ENCODE measurements around the gene BTBD16.

Gene BTBD16

GRCh38 chr10:122299423-122300075 lies 28.5 kb downstream of the BTBD16 start:
- H3K36me3 ChIP-seq (ENCODE audit: low read depth) = no peaks in the 10 kb centered on the region
- H3K4me3 ChIP-seq (ENCODE audit: severe bottlenecking) = no peak overlapping the region
- TF ChIP-seq, protein P1, sequence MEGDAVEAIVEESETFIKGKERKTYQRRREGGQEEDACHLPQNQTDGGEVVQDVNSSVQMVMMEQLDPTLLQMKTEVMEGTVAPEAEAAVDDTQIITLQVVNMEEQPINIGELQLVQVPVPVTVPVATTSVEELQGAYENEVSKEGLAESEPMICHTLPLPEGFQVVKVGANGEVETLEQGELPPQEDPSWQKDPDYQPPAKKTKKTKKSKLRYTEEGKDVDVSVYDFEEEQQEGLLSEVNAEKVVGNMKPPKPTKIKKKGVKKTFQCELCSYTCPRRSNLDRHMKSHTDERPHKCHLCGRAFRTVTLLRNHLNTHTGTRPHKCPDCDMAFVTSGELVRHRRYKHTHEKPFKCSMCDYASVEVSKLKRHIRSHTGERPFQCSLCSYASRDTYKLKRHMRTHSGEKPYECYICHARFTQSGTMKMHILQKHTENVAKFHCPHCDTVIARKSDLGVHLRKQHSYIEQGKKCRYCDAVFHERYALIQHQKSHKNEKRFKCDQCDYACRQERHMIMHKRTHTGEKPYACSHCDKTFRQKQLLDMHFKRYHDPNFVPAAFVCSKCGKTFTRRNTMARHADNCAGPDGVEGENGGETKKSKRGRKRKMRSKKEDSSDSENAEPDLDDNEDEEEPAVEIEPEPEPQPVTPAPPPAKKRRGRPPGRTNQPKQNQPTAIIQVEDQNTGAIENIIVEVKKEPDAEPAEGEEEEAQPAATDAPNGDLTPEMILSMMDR (IDR thresholded peaks at IDR 0.05; ENCODE audit: poor library complexity, severe bottlenecking) = no peak
- ATAC-seq (ENCODE audit: low read depth) (no peak), DNase-seq (ENCODE audit: low spot score) (no peak)
- H3K27ac ChIP-seq (ENCODE audit: poor library complexity, severe bottlenecking) = no peak overlapping the region
- no peaks in the 10 kb centered on the region for H3K27me3 ChIP-seq (ENCODE audit: insufficient read depth, poor library complexity, severe bottlenecking)
- H3K9me3 ChIP-seq (ENCODE audit: severe bottlenecking) = no peaks in the 10 kb centered on the region
- H3K4me1 ChIP-seq (ENCODE audit: insufficient read depth, poor library complexity, severe bottlenecking) = peaks cover 11% of the 10 kb centered on the region

DNA sequence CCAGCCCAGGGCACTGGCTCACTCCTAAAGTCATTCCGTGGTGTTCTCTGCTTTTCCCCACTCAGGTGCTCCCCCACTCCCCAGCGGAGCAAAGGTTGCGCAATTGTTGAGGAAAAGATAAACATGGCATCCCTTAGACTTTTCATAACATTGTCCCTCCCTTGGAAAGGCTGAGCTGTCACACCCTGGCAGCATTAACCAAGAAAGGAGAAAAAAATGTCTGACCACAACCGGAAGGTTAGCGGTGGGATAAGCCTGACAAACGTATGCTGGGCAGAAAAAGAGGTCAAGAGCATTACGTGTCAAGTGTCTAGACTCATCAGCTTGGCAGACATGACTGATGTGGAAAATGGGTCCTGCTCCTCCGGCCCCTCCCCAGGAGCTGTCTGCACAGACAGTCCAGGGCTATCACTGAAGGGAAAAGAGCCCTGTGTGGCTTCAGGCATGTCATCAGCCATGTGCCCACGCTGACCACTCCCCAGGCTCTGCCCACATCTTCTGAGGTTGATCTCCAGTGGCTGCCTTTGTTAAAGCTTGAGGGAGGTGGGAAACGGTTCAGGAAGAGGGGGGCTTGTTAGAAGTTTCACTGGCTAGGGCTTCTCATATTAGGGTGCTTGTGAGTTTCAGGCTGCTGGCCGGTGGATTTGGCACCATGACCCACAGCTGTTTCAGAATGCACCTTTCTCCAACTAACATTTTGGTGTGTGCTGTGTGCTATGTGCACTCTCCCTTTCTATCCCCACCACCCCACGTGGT lies 30.1 kb downstream of the BTBD16 start:
- Histone ChIP-seq H3K9me3 (ENCODE audit: severe bottlenecking) (no peaks in the 10 kb centered on the region), H3K27me3 (ENCODE audit: insufficient read depth, poor library complexity, severe bottlenecking) (no peaks in the 10 kb centered on the region), H3K36me3 (ENCODE audit: low read depth) (no peaks in the 10 kb centered on the region), H3K4me3 (ENCODE audit: severe bottlenecking) (no peak overlapping the region), H3K4me1 (ENCODE audit: insufficient read depth, poor library complexity, severe bottlenecking) (peaks cover 3% of the 10 kb centered on the region), H3K27ac (ENCODE audit: poor library complexity, severe bottlenecking) (no peak overlapping the region)
- ATAC-seq (ENCODE audit: low read depth) (peak; percentile 14; the same call in 2 of the 3 replicates), DNase-seq (ENCODE audit: low spot score) (no peak)
- TF ChIP-seq, protein P1 (IDR thresholded peaks at IDR 0.05; ENCODE audit: poor library complexity, severe bottlenecking) = no peak

DNA sequence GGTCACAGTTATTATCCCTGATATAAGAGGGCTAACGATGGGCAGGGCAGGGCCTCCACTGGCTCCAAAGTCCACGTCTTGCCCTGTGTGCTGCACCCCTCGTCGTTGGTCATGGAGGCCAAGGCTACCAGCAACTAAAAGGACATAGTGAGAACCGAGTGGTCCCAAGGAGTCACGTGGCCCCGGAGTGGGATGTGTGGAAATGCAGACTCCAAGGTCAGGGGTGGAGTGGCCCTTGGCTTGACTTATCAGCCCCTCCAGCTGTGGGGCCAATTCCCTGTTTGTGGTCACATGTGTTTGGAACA lies 30.7 kb downstream of the BTBD16 start:
- Histone ChIP-seq H3K4me1 (ENCODE audit: insufficient read depth, poor library complexity, severe bottlenecking) (peaks cover 3% of the 10 kb centered on the region), H3K27ac (ENCODE audit: poor library complexity, severe bottlenecking) (no peak overlapping the region), H3K36me3 (ENCODE audit: low read depth) (no peaks in the 10 kb centered on the region), H3K4me3 (ENCODE audit: severe bottlenecking) (no peak overlapping the region), H3K9me3 (ENCODE audit: severe bottlenecking) (no peaks in the 10 kb centered on the region), H3K27me3 (ENCODE audit: insufficient read depth, poor library complexity, severe bottlenecking) (no peaks in the 10 kb centered on the region)
- no peak for DNase-seq (ENCODE audit: low spot score)
- TF ChIP-seq, protein P1 (IDR thresholded peaks at IDR 0.05; ENCODE audit: poor library complexity, severe bottlenecking) = no peak
- ATAC-seq (ENCODE audit: low read depth) = no peak

DNA sequence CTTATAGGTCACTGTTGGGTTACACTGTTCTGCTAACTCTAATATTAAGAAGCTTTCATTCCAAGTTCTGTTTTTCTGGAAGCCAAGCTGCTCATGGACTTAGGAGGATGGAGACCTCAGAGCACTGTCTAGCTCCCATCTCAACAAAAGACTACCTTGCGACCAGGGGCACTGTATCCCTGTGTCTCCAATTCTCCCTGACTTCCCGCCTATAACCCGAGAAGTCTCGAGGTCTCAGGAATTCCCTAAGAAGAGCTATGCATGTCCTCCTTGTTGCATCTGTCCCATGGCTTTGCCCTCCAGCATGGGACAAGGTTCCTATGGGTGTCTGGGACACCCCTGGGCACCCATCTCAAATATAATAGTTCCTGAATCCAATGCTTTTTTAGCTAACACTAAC lies 31.2 kb downstream of the BTBD16 start:
- no peak for ATAC-seq (ENCODE audit: low read depth)
- TF ChIP-seq, protein P1 (IDR thresholded peaks at IDR 0.05; ENCODE audit: poor library complexity, severe bottlenecking) = no peak
- no peaks in the 10 kb centered on the region for H3K36me3 ChIP-seq (ENCODE audit: low read depth)
- peaks cover 8% of the 10 kb centered on the region for H3K4me1 ChIP-seq (ENCODE audit: insufficient read depth, poor library complexity, severe bottlenecking)
- no peak for DNase-seq (ENCODE audit: low spot score)
- no peak overlapping the region for H3K27ac ChIP-seq (ENCODE audit: poor library complexity, severe bottlenecking)
- H3K27me3 ChIP-seq (ENCODE audit: insufficient read depth, poor library complexity, severe bottlenecking) = no peaks in the 10 kb centered on the region
- no peaks in the 10 kb centered on the region for H3K9me3 ChIP-seq (ENCODE audit: severe bottlenecking)
- no peak overlapping the region for H3K4me3 ChIP-seq (ENCODE audit: severe bottlenecking)
